Measurements from ENCODE around the gene DCST2.

- TF ChIP-seq, protein P1, sequence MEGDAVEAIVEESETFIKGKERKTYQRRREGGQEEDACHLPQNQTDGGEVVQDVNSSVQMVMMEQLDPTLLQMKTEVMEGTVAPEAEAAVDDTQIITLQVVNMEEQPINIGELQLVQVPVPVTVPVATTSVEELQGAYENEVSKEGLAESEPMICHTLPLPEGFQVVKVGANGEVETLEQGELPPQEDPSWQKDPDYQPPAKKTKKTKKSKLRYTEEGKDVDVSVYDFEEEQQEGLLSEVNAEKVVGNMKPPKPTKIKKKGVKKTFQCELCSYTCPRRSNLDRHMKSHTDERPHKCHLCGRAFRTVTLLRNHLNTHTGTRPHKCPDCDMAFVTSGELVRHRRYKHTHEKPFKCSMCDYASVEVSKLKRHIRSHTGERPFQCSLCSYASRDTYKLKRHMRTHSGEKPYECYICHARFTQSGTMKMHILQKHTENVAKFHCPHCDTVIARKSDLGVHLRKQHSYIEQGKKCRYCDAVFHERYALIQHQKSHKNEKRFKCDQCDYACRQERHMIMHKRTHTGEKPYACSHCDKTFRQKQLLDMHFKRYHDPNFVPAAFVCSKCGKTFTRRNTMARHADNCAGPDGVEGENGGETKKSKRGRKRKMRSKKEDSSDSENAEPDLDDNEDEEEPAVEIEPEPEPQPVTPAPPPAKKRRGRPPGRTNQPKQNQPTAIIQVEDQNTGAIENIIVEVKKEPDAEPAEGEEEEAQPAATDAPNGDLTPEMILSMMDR (IDR thresholded peaks at IDR 0.05): no peak
- no peak for TF ChIP-seq POLR2A (IDR thresholded peaks at IDR 0.05)
Observed at GRCh38 chr1:155080312-155081228, 47.0 kb upstream of the DCST2 start.
